ENCODE data around the gene SEMA3F. TPM values are rescaled to one million over a fixed set of nuclear protein-coding genes. Genes with fewer than 3 reads are reported as not detected.

SEMA3F gene
- total and polyA plus RNA-seq, 2 of the 4 experiments (the other 2 are of a cell fraction) = 7.3 to 23.3 TPM

DNA sequence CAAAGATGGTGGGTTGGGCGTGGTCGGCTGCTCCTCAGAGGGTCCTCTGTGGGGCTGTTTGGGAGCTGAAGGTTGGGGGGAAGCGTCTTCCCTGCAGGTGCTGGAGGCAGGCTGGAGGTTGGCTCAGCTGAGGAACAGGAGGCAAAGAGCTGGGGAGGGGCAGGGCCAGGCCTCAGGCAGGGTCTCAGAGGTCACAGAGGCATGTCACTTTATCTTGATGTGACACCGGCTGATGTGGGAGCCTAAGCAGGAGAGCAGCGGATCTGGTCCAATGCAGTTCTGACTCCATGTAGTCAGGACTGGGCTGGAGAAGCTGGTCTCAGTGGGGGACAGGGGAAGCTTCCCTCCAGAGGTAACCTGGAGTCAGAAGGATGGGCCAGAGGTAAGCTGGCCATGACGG lies 28.6 kb downstream of the SEMA3F start:
- DNase-seq (no peak), ATAC-seq (ENCODE audit: low read depth) (no peak)
- no peak overlapping the region for H3K56ac ChIP-seq (ENCODE audit: extremely low read depth, insufficient read depth, low read length)
- peak overlapping the region; percentile 42 for H2AK9ac ChIP-seq (replicated peaks; ENCODE audit: low read depth, low read length, poor library complexity)
- H2BK120ac ChIP-seq (ENCODE audit: low read depth, low read length) = no peak overlapping the region
- H3K4me2 ChIP-seq (ENCODE audit: low read depth, low read length) = no peak overlapping the region
- intact Hi-C loops (cut with micrococcal nuclease) = no loop called here
- H4K20me1 ChIP-seq (ENCODE audit: insufficient read depth, low read length) = no peaks in the 10 kb centered on the region
- no peak overlapping the region for H4K91ac ChIP-seq (ENCODE audit: insufficient read depth, low read depth, low read length)
- WGBS, 2 experiments (ENCODE audit: extremely low coverage in 2 of 2, insufficient read length in 1 of 2) = 50% methylated on average over 2 of the region's 6 CpGs; no CpG with 5 or more reads in 1 of the 2 experiments
- H3K23ac ChIP-seq (ENCODE audit: low read depth, low read length) = no peak overlapping the region
- no peaks in the 10 kb centered on the region for H3K9me1 ChIP-seq (ENCODE audit: insufficient read depth, low read length)
- peak overlapping the region; percentile 49 for H2AFZ ChIP-seq (replicated peaks; ENCODE audit: low read length, poor library complexity)
- H3K27me3 ChIP-seq (ENCODE audit: control insufficient read depth, insufficient read depth, low read length) = no peaks in the 10 kb centered on the region
- H3K9ac ChIP-seq (ENCODE audit: low read depth, low read length) = no peak overlapping the region
- dilution Hi-C loops (cut with HindIII; ENCODE audit: low sequenced_read_pairs, unreplicated experiment) = no loop called here
- H4K8ac ChIP-seq (ENCODE audit: low read depth in 2 of 2, low read length in 2 of 2) = no peak overlapping the region
- no peaks in the 10 kb centered on the region for H3K79me1 ChIP-seq (ENCODE audit: low read depth in 1 of 2, low read length in 2 of 2)
- H3K4ac ChIP-seq (ENCODE audit: low read depth, low read length) = no peak overlapping the region
- H2BK15ac ChIP-seq (ENCODE audit: low read depth, low read length) = no peak overlapping the region
- no TSS peak for BruUV-seq (replicated peaks)
- H3K18ac ChIP-seq (ENCODE audit: low read depth, low read length) = no peak overlapping the region
- H3K36me3 ChIP-seq (ENCODE audit: control insufficient read depth, insufficient read depth, low read length) = peaks cover 34% of the 10 kb centered on the region
- H2AK5ac ChIP-seq (ENCODE audit: low read depth, low read length) = no peak overlapping the region
- H2BK20ac ChIP-seq (ENCODE audit: low read depth, low read length) = no peak overlapping the region
- ChIA-PET POLR2A (ENCODE audit: unreplicated experiment) (no interaction called here), CTCF (interaction anchor here (0.7 kb wide), 1 partner anchor 43 kb away, joined by 3 read pairs; no protein-coding TSS in a partner anchor)
- no peak overlapping the region for H3K4me3 ChIP-seq (ENCODE audit: insufficient read depth, low read depth, low read length)
- no peaks in the 10 kb centered on the region for H3K4me1 ChIP-seq (ENCODE audit: control insufficient read depth, insufficient read depth, low read length)
- in situ Hi-C loops (cut with MboI; ENCODE audit: low sequenced_read_pairs) = loop anchor here (5.0 kb wide), 1 partner anchor 61 kb away; no protein-coding TSS in a partner anchor
- no peak for TF ChIP-seq BHLHE40 (IDR thresholded peaks at IDR 0.05; ENCODE audit: low read depth, low read length)
- no peak for TF ChIP-seq MAFK (IDR thresholded peaks at IDR 0.05; ENCODE audit: low read depth, low read length)
- TF ChIP-seq, protein P1, sequence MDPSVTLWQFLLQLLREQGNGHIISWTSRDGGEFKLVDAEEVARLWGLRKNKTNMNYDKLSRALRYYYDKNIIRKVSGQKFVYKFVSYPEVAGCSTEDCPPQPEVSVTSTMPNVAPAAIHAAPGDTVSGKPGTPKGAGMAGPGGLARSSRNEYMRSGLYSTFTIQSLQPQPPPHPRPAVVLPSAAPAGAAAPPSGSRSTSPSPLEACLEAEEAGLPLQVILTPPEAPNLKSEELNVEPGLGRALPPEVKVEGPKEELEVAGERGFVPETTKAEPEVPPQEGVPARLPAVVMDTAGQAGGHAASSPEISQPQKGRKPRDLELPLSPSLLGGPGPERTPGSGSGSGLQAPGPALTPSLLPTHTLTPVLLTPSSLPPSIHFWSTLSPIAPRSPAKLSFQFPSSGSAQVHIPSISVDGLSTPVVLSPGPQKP (IDR thresholded peaks at IDR 0.05; ENCODE audit: borderline replicate concordance, low read depth, low read length) = no peak
- no peak for TF ChIP-seq NFE2L2 (IDR thresholded peaks at IDR 0.05; ENCODE audit: low read depth, low read length)
- TF ChIP-seq RAD21 (IDR thresholded peaks at IDR 0.05; ENCODE audit: low read length) = no peak
- TF ChIP-seq POLR2A (IDR thresholded peaks at IDR 0.05; ENCODE audit: low read depth, low read length) = no peak
- no peak overlapping the region for H3K27ac ChIP-seq (ENCODE audit: insufficient read depth, low read length)
- no peak overlapping the region for H3K14ac ChIP-seq (replicated peaks; ENCODE audit: low read depth, low read length)
- no peaks in the 10 kb centered on the region for H3K9me3 ChIP-seq (ENCODE audit: control insufficient read depth, insufficient read depth, low read length)
- H4K5ac ChIP-seq (ENCODE audit: low read depth, low read length) = no peak overlapping the region
- no peak overlapping the region for H2BK5ac ChIP-seq (ENCODE audit: low read depth, low read length, poor library complexity, severe bottlenecking)
